Measurements from ENCODE around the gene USP48. TPM values are rescaled to one million over a fixed set of nuclear protein-coding genes. Genes with fewer than 3 reads are reported as not detected.

The USP48 gene
- 10 to 100 TPM; 39.2 to 83.1 (median 51.5) TPM for total RNA-seq

GRCh38 chr1:21782868-21783678 lies at the start of gene USP48:
Gene USP48, minus strand, starts transcription at chr1:21783149. Its CDS starts 192 bp downstream, at chr1:21782957.
- peak within 1 kb of the TSS; percentile 95 to 100 (median 97) for H3K27ac ChIP-seq
- peaks cover 0 to 39% (median 5%) of the 10 kb centered on the region in 3 donors for H3K4me1 ChIP-seq
- no peaks in the 10 kb centered on the region for H3K36me3 ChIP-seq
- TF ChIP-seq POLR2AphosphoS5 (IDR thresholded peaks at IDR 0.05) = peak; percentile 99
- no peak for TF ChIP-seq EP300 (IDR thresholded peaks at IDR 0.05)
- TF ChIP-seq POLR2A (IDR thresholded peaks at IDR 0.05) = peak; percentile 94 to 97
- TF ChIP-seq CTCF (IDR thresholded peaks at IDR 0.05) = peak in 2 of 4 experiments; percentile 3 to 16
- H3K9me3 ChIP-seq = no peaks in the 10 kb centered on the region
- WGBS, 2 donors (ENCODE audit: low coverage in 1 of 2) = 0% methylated on average over 8 of the region's 82 CpGs; no CpG with 5 or more reads in 1 of the 2 donors
- H3K4me3 ChIP-seq = peak within 1 kb of the TSS; percentile 81 to 100
- peak; percentile 97 for ATAC-seq
- no peaks in the 10 kb centered on the region for H3K27me3 ChIP-seq

- no peak for ATAC-seq
- no peaks in the 10 kb centered on the region for H3K27me3 ChIP-seq
- 76 to 86% methylated on average over 3 to 8 of the region's 14 CpGs for WGBS, 2 donors (ENCODE audit: low coverage in 1 of 2)
- TF ChIP-seq POLR2A (IDR thresholded peaks at IDR 0.05) (no peak), POLR2AphosphoS5 (IDR thresholded peaks at IDR 0.05) (no peak), EP300 (IDR thresholded peaks at IDR 0.05) (no peak), CTCF (IDR thresholded peaks at IDR 0.05) (no peak)
- H3K36me3 ChIP-seq = peaks cover 4 to 100% of the 10 kb centered on the region in 2 donors
- H3K4me3 ChIP-seq = no peak overlapping the region
- H3K27ac ChIP-seq = no peak overlapping the region
- H3K4me1 ChIP-seq = no peaks in the 10 kb centered on the region
- peaks cover 0 to 7% (median 0%) of the 10 kb centered on the region in 3 donors for H3K9me3 ChIP-seq
These were observed 48.6 kb upstream of the USP48 start for GRCh38 chr1:21831454-21831970.

GRCh38 chr1:21830792-21831453 lies 48.0 kb upstream of the USP48 start:
- H3K36me3 ChIP-seq = peaks cover 4 to 100% of the 10 kb centered on the region in 2 donors
- no peak for TF ChIP-seq POLR2A (IDR thresholded peaks at IDR 0.05)
- no peak for TF ChIP-seq CTCF (IDR thresholded peaks at IDR 0.05)
- TF ChIP-seq EP300 (IDR thresholded peaks at IDR 0.05) = no peak
- no peak for TF ChIP-seq POLR2AphosphoS5 (IDR thresholded peaks at IDR 0.05)
- no peak overlapping the region for H3K27ac ChIP-seq
- H3K9me3 ChIP-seq = peaks cover 0 to 7% (median 0%) of the 10 kb centered on the region in 3 donors
- H3K27me3 ChIP-seq = no peaks in the 10 kb centered on the region
- no peak overlapping the region for H3K4me3 ChIP-seq
- no peak for ATAC-seq
- no peaks in the 10 kb centered on the region for H3K4me1 ChIP-seq
- 73 to 84% methylated on average over 7 to 10 of the region's 23 CpGs for WGBS, 2 donors (ENCODE audit: low coverage in 1 of 2)

GRCh38 chr1:21829294-21829693 lies 46.3 kb upstream of the USP48 start:
- H3K36me3 ChIP-seq = peaks cover 0 to 100% of the 10 kb centered on the region in 2 donors
- no peak overlapping the region for H3K27ac ChIP-seq
- TF ChIP-seq CTCF (IDR thresholded peaks at IDR 0.05) (no peak), POLR2A (IDR thresholded peaks at IDR 0.05) (no peak), POLR2AphosphoS5 (IDR thresholded peaks at IDR 0.05) (no peak), EP300 (IDR thresholded peaks at IDR 0.05) (no peak)
- H3K9me3 ChIP-seq = peaks cover 0 to 2% (median 0%) of the 10 kb centered on the region in 3 donors
- no peak for ATAC-seq
- H3K4me1 ChIP-seq = no peaks in the 10 kb centered on the region
- H3K4me3 ChIP-seq = no peak overlapping the region
- H3K27me3 ChIP-seq = no peaks in the 10 kb centered on the region
- WGBS, 2 donors (ENCODE audit: low coverage in 1 of 2) = no CpG with 5 or more reads among the region's 17 CpGs
